ENCODE results near the gene ARHGEF26.

- TF ChIP-seq EZH2 (IDR thresholded peaks at IDR 0.05; ENCODE audit: low read length) (no peak), CTCF (optimal IDR thresholded peaks at IDR 0.05 in 1 of 3, IDR thresholded peaks at IDR 0.05 in 1 of 3, conservative IDR thresholded peaks at IDR 0.05 in 1 of 3; ENCODE audit: extremely low read depth in 1 of 3, insufficient read depth in 2 of 3, low read length in 3 of 3) (no peak)
These were observed 120.3 kb downstream of the ARHGEF26 start for GRCh38 chr3:154241496-154241895.

Data from keratinocyte (primary cell).